Measurements from ENCODE around the gene RAB11FIP3. TPM values are rescaled to one million over a fixed set of nuclear protein-coding genes. Genes with fewer than 3 reads are reported as not detected.

RAB11FIP3 gene
- total RNA-seq, 4 donors from 2014 or later, result 55.5 to 136 (median 106) TPM

- Histone ChIP-seq H3K27me3 (no peaks in the 10 kb centered on the region), H3K27ac (peak overlapping the region in 3 of 4 donors; percentile 77 to 86 (median 80)), H3K9me3 (no peaks in the 10 kb centered on the region), H3K36me3 (no peaks in the 10 kb centered on the region), H3K4me1 (peaks cover 0 to 30% (median 0%) of the 10 kb centered on the region in 4 donors), H3K4me3 (peak overlapping the region in 3 of 4 donors; percentile 4 to 83 (median 82))
- TF ChIP-seq CTCF (IDR thresholded peaks at IDR 0.05), result peak in 4 of 6 experiments; percentile 30 to 55 (median 48)
- TF ChIP-seq POLR2A (IDR thresholded peaks at IDR 0.05), result no peak
- DNase-seq, result peak; percentile 52 to 79 (median 73)
These were observed 27.6 kb upstream of the RAB11FIP3 start for GRCh38 chr16:397736-398332.

DNA sequence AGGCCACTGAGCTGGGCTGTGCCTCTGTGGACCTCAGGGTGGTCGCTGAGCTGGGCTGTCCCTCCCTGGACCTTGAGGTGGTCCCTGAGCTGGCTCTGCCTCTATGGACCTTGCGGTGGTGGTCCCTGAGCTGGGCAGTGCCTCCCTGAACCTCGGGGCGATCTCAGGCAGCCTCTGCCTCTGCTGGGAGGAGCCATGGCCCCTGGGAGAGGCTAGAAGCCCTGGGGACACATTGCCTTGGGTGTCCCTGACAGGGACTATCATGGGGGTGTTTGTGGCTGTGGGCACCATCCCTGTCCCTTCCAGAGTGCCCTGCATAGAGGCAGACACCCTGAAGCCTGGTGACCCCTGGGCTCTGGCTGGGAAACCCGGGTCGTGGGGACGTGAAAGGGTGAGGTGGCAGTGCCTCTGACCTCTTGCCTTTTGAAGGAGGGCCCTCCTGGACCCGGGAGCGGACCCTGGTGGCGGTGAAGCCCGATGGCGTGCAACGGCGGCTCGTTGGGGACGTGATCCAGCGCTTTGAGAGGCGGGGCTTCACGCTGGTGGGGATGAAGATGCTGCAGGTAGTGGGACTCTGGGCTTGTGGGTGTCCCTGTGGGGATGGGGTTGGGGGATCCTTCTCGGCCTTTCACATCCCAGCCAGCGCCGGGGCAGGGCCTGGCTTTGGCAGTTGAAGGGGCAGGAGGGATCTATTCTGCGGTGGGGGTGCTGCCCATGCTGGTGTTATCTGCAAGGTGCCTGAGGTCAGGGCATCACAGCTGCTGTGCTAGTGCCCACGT, 26.7 kb upstream of the RAB11FIP3 start:
- Histone ChIP-seq H3K4me3 (no peak overlapping the region), H3K36me3 (no peaks in the 10 kb centered on the region), H3K27me3 (no peaks in the 10 kb centered on the region), H3K9me3 (no peaks in the 10 kb centered on the region), H3K27ac (peak overlapping the region in 1 of 4 donors; percentile 86), H3K4me1 (peaks cover 0 to 35% (median 0%) of the 10 kb centered on the region in 4 donors)
- no peak for TF ChIP-seq POLR2A (IDR thresholded peaks at IDR 0.05)
- no peak for TF ChIP-seq CTCF (IDR thresholded peaks at IDR 0.05)
- DNase-seq, result no peak

- Histone ChIP-seq H3K27me3 (no peaks in the 10 kb centered on the region), H3K36me3 (no peaks in the 10 kb centered on the region), H3K27ac (peak overlapping the region in 1 of 4 donors; percentile 89), H3K4me1 (peaks cover 0 to 35% (median 0%) of the 10 kb centered on the region in 4 donors), H3K9me3 (no peaks in the 10 kb centered on the region), H3K4me3 (no peak overlapping the region)
- DNase-seq, result no peak
- TF ChIP-seq CTCF (IDR thresholded peaks at IDR 0.05), result no peak
- TF ChIP-seq POLR2A (IDR thresholded peaks at IDR 0.05), result no peak
These were observed 26.0 kb upstream of the RAB11FIP3 start for GRCh38 chr16:399340-400019.

- H3K27me3 ChIP-seq, result no peaks in the 10 kb centered on the region
- H3K27ac ChIP-seq, result peak overlapping the region in 3 of 4 donors; percentile 74 to 89 (median 88)
- H3K4me1 ChIP-seq, result peaks cover 0 to 35% (median 0%) of the 10 kb centered on the region in 4 donors
- no peaks in the 10 kb centered on the region for H3K36me3 ChIP-seq
- peak overlapping the region in 1 of 4 donors; percentile 74 for H3K4me3 ChIP-seq
- H3K9me3 ChIP-seq, result no peaks in the 10 kb centered on the region
- no peak for DNase-seq
- TF ChIP-seq POLR2A (IDR thresholded peaks at IDR 0.05) (no peak), CTCF (IDR thresholded peaks at IDR 0.05) (no peak)
These were observed 25.3 kb upstream of the RAB11FIP3 start for GRCh38 chr16:400061-400591.
